K562 treated with DMSO at 1 percent for 4 hours (cell line): ENCODE measurements around the gene CTF1. TPM values are rescaled to one million over a fixed set of nuclear protein-coding genes. Genes with fewer than 3 reads are reported as not detected.

Experiments used
- total RNA-seq: library from RNA; unstranded; fragments of 300-600 nt; gene quantifications from 2 replicates; pipeline ENCODE4 v1.2.3, GENCODE V29; 2022; ENCODE audit not compliant: insufficient read depth

The CTF1 gene, protein sequence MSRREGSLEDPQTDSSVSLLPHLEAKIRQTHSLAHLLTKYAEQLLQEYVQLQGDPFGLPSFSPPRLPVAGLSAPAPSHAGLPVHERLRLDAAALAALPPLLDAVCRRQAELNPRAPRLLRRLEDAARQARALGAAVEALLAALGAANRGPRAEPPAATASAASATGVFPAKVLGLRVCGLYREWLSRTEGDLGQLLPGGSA
- 4.3 and 5.5 TPM in 2 replicates for total RNA-seq

GRCh38 chr16:30896261-30896888 lies at the start of gene CTF1:
CTF1 (plus strand) TSS chr16:30896614; CDS start chr16:30896644, 30 bp downstream.

DNA sequence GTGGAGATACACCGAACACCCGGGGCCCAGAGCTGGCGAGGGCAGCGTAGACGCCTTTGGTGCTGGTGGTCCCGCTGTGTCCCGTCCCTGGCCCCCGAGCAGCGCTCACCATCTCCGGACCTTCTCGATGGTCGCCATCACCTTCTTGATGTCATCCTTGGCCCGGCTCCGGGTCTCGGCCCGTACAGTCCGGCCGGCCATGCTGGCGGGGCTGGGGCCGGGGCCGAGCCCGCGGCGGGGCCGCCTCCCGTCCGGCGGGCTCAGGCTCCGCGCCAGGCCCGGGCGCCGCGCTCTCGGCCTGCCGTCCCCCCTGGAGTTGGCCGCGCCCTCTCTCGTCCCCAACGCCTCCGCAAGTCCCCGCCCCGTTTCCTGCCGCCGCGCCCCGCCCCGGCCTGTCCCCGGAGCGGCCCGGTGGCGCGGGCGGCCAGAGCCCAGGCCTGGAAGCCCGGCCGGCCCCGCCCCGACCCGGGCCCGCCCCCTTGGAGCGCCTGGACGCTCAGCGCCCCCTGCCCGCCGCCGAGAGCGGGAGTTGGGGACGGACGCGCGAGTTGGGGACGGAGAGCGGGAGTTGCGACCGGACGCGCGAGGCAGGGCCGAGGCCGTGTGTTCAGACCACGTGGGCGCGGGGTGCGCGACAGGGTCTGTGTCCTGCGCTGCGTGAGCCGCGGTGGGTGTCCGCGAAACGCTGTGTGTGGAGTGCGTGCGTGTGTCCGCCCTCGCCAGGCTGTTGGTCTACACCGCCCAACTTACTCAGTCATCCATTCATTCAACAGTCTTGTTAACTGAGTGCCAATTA lies 2.5 kb upstream of the CTF1 start, which contains the start of gene BCL7C:
TSS of gene BCL7C (minus strand) at position 334 of the 796 bp plus-strand sequence. CDS start at position 201, 133 bp downstream.

DNA sequence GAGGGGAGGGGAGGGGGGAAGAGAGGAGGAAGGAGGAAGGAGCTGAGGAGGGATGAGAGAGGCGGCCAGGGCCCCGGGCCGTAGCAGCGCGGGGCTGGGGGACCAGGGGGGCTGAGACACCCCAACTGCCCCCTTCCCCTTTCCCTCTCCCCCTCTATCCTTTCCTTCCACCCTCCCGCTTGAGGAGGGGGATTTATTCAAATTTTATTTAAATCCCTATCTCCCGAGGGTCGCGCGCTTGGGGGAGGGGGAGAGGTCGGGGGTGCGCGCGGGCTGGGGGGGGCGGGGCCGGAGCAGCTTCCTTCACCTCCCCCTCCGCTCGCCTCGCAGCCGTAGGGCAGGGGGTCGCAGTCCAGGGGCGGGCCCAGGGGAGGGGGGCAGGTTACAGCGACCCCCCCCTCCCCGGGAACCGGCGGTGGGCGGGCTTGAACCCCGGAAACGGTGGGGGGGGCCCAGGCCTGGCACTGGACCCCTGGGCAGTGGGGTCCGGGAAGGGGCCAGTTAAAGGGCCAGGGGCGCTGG lies 27.2 kb downstream of the CTF1 start, which contains the start of gene FBXL19:
TSS of gene FBXL19 (plus strand) at position 19 of the 522 bp plus-strand sequence. CDS start 2,183 bp downstream, outside the sequence.

GRCh38 chr16:30948667-30949649 lies 52.5 kb downstream of the CTF1 start, which contains the start of gene ORAI3:
ORAI3 (plus strand) TSS chr16:30949068; CDS start chr16:30949290, 222 bp downstream.

Other genes with a start within 250 kb of the CTF1 start
- 55.6 and 57.7 TPM in 2 replicates for gene PRR14, start 245.7 kb upstream of the CTF1 start, total RNA-seq
- 53.4 and 54.9 TPM in 2 replicates for gene FBRS, start 238.2 kb upstream of the CTF1 start, total RNA-seq
- gene SRCAP, start 197.4 kb upstream of the CTF1 start, total RNA-seq: 31.6 and 38.1 TPM in 2 replicates
- gene PHKG2, start 148.2 kb upstream of the CTF1 start, total RNA-seq: 49.9 and 50.4 TPM in 2 replicates
- 8.3 and 10.7 TPM in 2 replicates for gene CFAP119, start 134.6 kb upstream of the CTF1 start, total RNA-seq
- gene RNF40, start 134.3 kb upstream of the CTF1 start, total RNA-seq: 59.0 and 76.4 TPM in 2 replicates
- gene ZNF629, start 109.4 kb upstream of the CTF1 start, total RNA-seq: 8.6 and 11.0 TPM in 2 replicates
- 23.3 and 23.5 TPM in 2 replicates for gene BCL7C, start 2.5 kb upstream of the CTF1 start, total RNA-seq
- gene FBXL19, start 27.0 kb downstream of the CTF1 start, total RNA-seq: 17.3 and 25.8 TPM in 2 replicates
- gene ORAI3, start 52.5 kb downstream of the CTF1 start, total RNA-seq: 33.5 and 53.4 TPM in 2 replicates
- gene SETD1A, start 61.1 kb downstream of the CTF1 start, total RNA-seq: 14.5 and 23.8 TPM in 2 replicates
- 44.6 and 47.9 TPM in 2 replicates for gene HSD3B7, start 88.6 kb downstream of the CTF1 start, total RNA-seq
- 0.31 TPM in 1 of 2 replicates, not detected in the other for gene STX1B, start 114.0 kb downstream of the CTF1 start, total RNA-seq
- gene STX4, start 136.9 kb downstream of the CTF1 start, total RNA-seq: 44.1 and 45.2 TPM in 2 replicates
- gene ZNF668, start 177.6 kb downstream of the CTF1 start, total RNA-seq: 13.4 and 15.6 TPM in 2 replicates
- 12.6 and 13.5 TPM in 2 replicates for gene ZNF646, start 177.8 kb downstream of the CTF1 start, total RNA-seq
- 3.8 and 4.7 TPM in 2 replicates for gene PRSS53, start 192.3 kb downstream of the CTF1 start, total RNA-seq
- gene VKORC1, start 198.2 kb downstream of the CTF1 start, total RNA-seq: 148 and 159 TPM in 2 replicates
- gene BCKDK, start 211.8 kb downstream of the CTF1 start, total RNA-seq: 41.2 and 58.7 TPM in 2 replicates
- 90.8 and 110 TPM in 2 replicates for gene KAT8, start 221.1 kb downstream of the CTF1 start, total RNA-seq
- gene PRSS8, start 239.1 kb downstream of the CTF1 start, total RNA-seq: 64.8 and 68.2 TPM in 2 replicates